HCT116 (cell line): ENCODE results near the gene C6orf47.

Experiments used
- EZH2 ChIP-seq: fragments of 200-600 bp; sonication (generic); IDR thresholded peaks from 2 replicates; pipeline ENCODE4 v1.6.1; 2017; ENCODE audit warnings: antibody characterized with exemption, mixed run types
- POLR2A ChIP-seq: IDR thresholded peaks from 2 replicates; pipeline ENCODE4 v1.7.0; 2011; ENCODE audit warnings: borderline replicate concordance; ENCODE audit not compliant: insufficient read depth, insufficient read length; ENCODE audit errors: extremely low read depth
- POLR2AphosphoS5 ChIP-seq: IDR thresholded peaks from 2 replicates; pipeline ENCODE4 v1.6.1; 2011; ENCODE audit warnings: mild to moderate bottlenecking, low read depth, low read length, moderate library complexity
- RAD21 ChIP-seq: IDR thresholded peaks from 2 replicates; pipeline ENCODE4 v1.6.1; 2012; ENCODE audit warnings: low read depth, mild to moderate bottlenecking
- SIN3A ChIP-seq: IDR thresholded peaks from 2 replicates; pipeline ENCODE4 v1.6.1; 2012; ENCODE audit warnings: low read depth
- ZNF274 ChIP-seq: fragments of 200-500 bp; sonication (Bioruptor generic); IDR thresholded peaks from 2 replicates; pipeline ENCODE4 v1.6.1; 2014; ENCODE audit warnings: mild to moderate bottlenecking, low read depth, low read length, inconsistent platforms
- TF ChIP-seq, protein P1 (sequence below), 3 experiments: fragments of 200-600 bp in 1 of 3; sonication (generic) in 1 of 3; IDR thresholded peaks in 2 of 3; conservative IDR thresholded peaks in 1 of 3; 2 replicates each; pipeline ENCODE4 v1.5.1; 2012 to 2017; ENCODE audit warnings: low read depth in 2 of 3, low read length in 2 of 3, antibody characterized with exemption in 1 of 3, borderline replicate concordance in 1 of 3, control low read depth in 1 of 3, mild to moderate bottlenecking in 1 of 3, mixed read lengths in 1 of 3, mixed run types in 1 of 3, moderate library complexity in 1 of 3; ENCODE audit not compliant: insufficient read depth in 1 of 3
- TF ChIP-seq, protein P2 (sequence below): IDR thresholded peaks from 2 replicates; pipeline ENCODE4 v1.6.1; 2012

DNA sequence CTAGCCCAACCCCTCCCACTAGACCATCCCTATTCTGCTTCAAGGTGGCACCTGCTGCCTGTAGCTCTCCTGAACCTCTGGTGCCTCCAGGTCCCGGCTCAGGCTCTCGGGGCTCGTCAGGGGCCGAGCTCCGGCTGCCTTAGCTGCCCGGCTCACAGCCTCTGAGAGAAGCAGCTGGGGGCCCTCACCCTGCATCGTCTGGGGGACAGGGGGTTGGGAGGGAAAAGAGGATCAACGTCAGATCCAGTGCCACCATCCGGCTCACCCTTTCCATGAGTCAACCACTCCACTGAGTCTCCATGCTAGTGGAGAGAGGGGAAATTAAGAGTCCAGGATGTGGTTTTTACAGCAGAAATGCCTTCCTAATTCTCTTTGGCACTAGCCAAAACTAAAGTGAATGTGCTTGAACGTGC lies 21.1 kb downstream of the C6orf47 start:
- TF ChIP-seq POLR2A = no peak
- TF ChIP-seq, protein P1, sequence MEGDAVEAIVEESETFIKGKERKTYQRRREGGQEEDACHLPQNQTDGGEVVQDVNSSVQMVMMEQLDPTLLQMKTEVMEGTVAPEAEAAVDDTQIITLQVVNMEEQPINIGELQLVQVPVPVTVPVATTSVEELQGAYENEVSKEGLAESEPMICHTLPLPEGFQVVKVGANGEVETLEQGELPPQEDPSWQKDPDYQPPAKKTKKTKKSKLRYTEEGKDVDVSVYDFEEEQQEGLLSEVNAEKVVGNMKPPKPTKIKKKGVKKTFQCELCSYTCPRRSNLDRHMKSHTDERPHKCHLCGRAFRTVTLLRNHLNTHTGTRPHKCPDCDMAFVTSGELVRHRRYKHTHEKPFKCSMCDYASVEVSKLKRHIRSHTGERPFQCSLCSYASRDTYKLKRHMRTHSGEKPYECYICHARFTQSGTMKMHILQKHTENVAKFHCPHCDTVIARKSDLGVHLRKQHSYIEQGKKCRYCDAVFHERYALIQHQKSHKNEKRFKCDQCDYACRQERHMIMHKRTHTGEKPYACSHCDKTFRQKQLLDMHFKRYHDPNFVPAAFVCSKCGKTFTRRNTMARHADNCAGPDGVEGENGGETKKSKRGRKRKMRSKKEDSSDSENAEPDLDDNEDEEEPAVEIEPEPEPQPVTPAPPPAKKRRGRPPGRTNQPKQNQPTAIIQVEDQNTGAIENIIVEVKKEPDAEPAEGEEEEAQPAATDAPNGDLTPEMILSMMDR (IDR thresholded peaks at IDR 0.05 in 2 of 3, conservative IDR thresholded peaks at IDR 0.05 in 1 of 3; ENCODE audit: borderline replicate concordance in 1 of 3, insufficient read depth in 1 of 3, low read depth in 2 of 3, low read length in 2 of 3) = no peak
- TF ChIP-seq RAD21 = no peak
- no peak for TF ChIP-seq EZH2
- TF ChIP-seq, protein P2, sequence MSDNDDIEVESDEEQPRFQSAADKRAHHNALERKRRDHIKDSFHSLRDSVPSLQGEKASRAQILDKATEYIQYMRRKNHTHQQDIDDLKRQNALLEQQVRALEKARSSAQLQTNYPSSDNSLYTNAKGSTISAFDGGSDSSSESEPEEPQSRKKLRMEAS = no peak
- TF ChIP-seq SIN3A = no peak
- no peak for TF ChIP-seq ZNF274
- no peak for TF ChIP-seq POLR2AphosphoS5
